HUES48 (cell line): Measurements from ENCODE around the gene ZIC2.
A peak's percentile ranks its signal among the peaks of the same experiment; 100 is the strongest.

ENCODE experiments used
- H3K27ac ChIP-seq: one replicate; pipeline ENCODE4 v1.7.0; 2013; ENCODE audit warnings: low read depth, low read length, inconsistent platforms
- H3K27me3 ChIP-seq: 2 replicates; pipeline ENCODE4 v1.6.1; 2013; ENCODE audit warnings: mild to moderate bottlenecking, low read length; ENCODE audit not compliant: control insufficient read depth, insufficient read depth
- H3K36me3 ChIP-seq: 2 replicates; pipeline ENCODE4 v1.6.1; 2013; ENCODE audit warnings: low read length; ENCODE audit not compliant: control insufficient read depth, insufficient read depth
- H3K4me1 ChIP-seq: 2 replicates; pipeline ENCODE4 v1.6.1; 2013; ENCODE audit warnings: mild to moderate bottlenecking, low read length; ENCODE audit not compliant: control insufficient read depth, insufficient read depth
- H3K4me3 ChIP-seq: 2 replicates; pipeline ENCODE4 v1.5.1; 2013; ENCODE audit warnings: mild to moderate bottlenecking, low read depth, low read length
- H3K9ac ChIP-seq: 2 replicates; pipeline ENCODE4 v1.6.1; 2013; ENCODE audit warnings: mild to moderate bottlenecking, low read depth, low read length, moderate library complexity
- H3K9me3 ChIP-seq: 2 replicates; pipeline ENCODE4 v1.6.1; 2013; ENCODE audit warnings: low read length; ENCODE audit not compliant: control insufficient read depth, insufficient read depth

The ZIC2 gene

DNA sequence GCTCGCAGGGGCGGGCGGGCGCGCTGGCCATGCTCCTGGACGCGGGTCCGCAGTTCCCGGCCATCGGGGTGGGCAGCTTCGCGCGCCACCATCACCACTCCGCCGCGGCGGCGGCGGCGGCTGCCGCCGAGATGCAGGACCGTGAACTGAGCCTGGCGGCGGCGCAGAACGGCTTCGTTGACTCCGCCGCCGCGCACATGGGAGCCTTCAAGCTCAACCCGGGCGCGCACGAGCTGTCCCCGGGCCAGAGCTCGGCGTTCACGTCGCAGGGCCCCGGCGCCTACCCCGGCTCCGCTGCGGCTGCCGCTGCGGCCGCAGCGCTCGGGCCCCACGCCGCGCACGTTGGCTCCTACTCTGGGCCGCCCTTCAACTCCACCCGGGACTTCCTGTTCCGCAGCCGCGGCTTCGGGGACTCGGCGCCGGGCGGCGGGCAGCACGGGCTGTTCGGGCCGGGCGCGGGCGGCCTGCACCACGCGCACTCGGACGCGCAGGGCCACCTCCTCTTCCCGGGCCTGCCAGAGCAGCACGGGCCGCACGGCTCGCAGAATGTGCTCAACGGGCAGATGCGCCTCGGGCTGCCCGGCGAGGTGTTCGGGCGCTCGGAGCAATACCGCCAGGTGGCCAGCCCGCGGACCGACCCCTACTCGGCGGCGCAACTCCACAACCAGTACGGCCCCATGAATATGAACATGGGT is 599 bp downstream of the ZIC2 start:
- Histone ChIP-seq H3K4me1 (peaks cover 32% of the 10 kb centered on the region), H3K36me3 (peaks cover 38% of the 10 kb centered on the region), H3K9ac (peak overlapping the region; percentile 89), H3K27ac (peak overlapping the region; percentile 98), H3K27me3 (peaks cover 61% of the 10 kb centered on the region), H3K4me3 (peak overlapping the region; percentile 88), H3K9me3 (no peaks in the 10 kb centered on the region)

DNA sequence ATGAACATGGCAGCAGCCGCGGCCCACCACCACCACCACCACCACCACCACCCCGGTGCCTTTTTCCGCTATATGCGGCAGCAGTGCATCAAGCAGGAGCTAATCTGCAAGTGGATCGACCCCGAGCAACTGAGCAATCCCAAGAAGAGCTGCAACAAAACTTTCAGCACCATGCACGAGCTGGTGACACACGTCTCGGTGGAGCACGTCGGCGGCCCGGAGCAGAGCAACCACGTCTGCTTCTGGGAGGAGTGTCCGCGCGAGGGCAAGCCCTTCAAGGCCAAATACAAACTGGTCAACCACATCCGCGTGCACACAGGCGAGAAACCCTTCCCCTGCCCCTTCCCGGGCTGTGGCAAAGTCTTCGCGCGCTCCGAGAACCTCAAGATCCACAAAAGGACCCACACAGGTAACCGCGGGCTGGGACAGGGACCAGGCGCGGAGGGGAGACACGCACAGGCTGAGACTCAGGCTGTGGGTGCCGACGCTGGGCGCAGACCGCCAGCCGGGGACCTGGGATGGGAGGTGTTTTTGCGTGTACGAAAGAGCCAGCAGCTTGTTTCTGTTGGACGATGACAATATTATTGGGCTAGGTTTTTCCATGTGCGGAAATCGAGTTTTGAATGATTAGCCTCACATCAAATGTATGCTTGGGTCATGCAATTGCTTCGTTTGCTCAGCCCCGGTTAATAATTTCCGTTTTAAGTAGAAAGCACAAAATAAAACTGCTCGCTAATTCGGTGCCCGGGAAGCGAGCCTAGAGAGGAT is 1.3 kb downstream of the ZIC2 start:
- Histone ChIP-seq H3K9ac (peak overlapping the region; percentile 89), H3K27ac (peak overlapping the region; percentile 98), H3K4me1 (peaks cover 34% of the 10 kb centered on the region), H3K4me3 (peak overlapping the region; percentile 88), H3K27me3 (peaks cover 61% of the 10 kb centered on the region), H3K9me3 (no peaks in the 10 kb centered on the region), H3K36me3 (peaks cover 38% of the 10 kb centered on the region)

DNA sequence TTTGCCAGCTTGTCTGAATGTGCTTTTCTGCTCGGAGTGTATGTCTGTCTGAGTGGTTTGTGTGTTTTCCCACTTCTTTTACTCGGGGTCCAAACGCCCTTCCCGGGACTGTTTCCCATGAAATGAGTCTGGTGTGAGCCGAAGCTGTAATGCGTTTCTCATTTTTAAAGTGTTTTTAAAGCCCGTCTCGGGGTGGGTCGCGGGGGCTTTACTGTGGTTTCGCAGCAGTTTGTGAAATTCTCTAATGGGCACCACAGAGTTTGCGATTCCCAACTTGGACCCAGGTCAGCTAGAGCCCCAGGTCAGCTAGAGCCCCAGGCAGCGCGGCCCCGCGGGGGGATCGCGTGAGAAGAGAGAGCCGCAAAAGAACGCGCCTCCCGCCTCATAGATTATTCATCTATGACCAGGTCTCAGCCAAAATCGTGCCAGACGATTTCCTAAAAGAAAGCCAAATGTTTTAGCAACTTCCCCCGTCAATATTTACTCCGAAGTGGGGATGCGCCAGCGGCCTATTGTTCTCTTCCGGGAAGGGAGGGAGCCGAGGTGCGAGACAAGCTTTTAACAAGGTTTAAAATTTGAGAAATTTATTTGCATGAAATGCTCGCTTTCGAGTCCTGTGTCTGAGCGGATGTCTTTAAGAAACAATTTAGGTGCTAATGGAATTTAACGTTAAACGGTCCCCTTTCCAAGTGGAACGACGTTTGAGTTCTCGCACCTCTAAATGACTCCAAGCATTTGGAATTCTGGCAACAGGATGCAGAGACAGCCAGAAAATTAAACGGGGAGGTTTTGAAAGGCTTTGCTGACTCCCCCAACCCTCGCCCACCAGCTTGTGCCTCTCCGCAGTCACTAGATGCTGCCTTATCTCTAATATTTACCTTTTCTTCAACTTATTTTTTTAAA is 2.2 kb downstream of the ZIC2 start:
- peaks cover 61% of the 10 kb centered on the region for H3K27me3 ChIP-seq
- peak overlapping the region; percentile 89 for H3K9ac ChIP-seq
- peak overlapping the region; percentile 88 for H3K4me3 ChIP-seq
- H3K9me3 ChIP-seq = no peaks in the 10 kb centered on the region
- peaks cover 31% of the 10 kb centered on the region for H3K4me1 ChIP-seq
- H3K27ac ChIP-seq = peak overlapping the region; percentile 98
- peaks cover 38% of the 10 kb centered on the region for H3K36me3 ChIP-seq

DNA sequence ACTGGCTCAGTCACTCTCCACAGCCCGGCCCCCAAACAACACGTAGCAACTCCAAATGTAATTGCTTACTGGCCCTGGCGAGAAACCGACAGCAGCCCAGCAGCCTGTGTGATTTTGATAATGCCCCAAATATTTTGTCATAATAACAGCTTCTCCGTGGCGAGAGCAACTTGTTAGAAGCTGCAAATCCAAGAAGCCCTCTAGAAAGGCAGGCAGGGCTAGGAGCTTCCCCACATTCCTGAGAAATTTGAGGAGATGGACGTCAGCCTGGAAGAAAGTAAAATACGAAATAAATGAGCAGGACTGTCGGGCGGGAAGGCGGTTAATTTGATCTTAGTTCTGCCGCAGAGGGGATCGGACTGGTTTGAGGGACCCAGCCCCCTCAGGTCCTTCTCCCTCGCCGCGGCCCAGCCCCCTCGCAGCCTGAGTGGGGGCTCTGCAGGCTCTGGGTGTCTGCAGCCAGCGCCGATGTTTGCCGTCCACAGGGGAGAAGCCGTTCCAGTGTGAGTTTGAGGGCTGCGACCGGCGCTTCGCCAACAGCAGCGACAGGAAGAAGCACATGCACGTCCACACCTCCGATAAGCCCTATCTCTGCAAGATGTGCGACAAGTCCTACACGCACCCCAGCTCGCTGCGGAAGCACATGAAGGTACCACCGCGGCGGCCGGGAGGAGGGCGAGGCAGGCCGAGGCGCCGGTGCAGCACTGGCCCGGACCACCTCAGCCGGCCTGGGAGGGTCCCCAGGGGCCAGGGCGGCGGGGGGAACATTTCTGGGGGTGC is 3.1 kb downstream of the ZIC2 start:
- Histone ChIP-seq H3K4me1 (peaks cover 33% of the 10 kb centered on the region), H3K27ac (peak overlapping the region; percentile 98), H3K9ac (peak overlapping the region; percentile 89), H3K27me3 (peaks cover 68% of the 10 kb centered on the region), H3K4me3 (peak overlapping the region; percentile 88), H3K9me3 (no peaks in the 10 kb centered on the region), H3K36me3 (peaks cover 38% of the 10 kb centered on the region)

DNA sequence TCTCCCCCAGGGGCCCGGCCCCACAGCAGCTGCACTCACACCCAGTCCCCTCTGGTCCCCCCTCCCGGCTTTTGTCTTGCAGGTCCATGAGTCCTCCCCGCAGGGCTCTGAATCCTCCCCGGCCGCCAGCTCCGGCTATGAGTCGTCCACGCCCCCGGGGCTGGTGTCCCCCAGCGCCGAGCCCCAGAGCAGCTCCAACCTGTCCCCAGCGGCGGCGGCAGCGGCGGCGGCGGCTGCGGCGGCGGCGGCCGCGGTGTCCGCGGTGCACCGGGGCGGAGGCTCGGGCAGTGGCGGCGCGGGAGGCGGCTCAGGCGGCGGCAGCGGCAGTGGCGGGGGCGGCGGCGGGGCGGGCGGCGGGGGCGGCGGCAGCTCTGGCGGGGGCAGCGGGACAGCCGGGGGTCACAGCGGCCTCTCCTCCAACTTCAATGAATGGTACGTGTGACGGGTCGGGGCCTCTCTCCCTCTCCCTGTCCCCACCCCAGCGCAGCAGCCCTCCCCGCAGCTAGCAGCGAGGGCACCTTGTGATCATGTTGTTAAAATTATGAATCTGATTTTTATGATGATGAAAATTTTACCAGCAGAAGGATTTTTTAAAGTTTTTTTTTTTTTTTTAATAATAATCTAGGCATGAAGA is 3.8 kb downstream of the ZIC2 start:
- Histone ChIP-seq H3K9ac (peak overlapping the region; percentile 89; the same call in 1 of the 2 replicates), H3K27ac (peak overlapping the region; percentile 98), H3K27me3 (peaks cover 75% of the 10 kb centered on the region), H3K4me3 (peak overlapping the region; percentile 88), H3K36me3 (peaks cover 38% of the 10 kb centered on the region), H3K9me3 (no peaks in the 10 kb centered on the region), H3K4me1 (peaks cover 39% of the 10 kb centered on the region)

DNA sequence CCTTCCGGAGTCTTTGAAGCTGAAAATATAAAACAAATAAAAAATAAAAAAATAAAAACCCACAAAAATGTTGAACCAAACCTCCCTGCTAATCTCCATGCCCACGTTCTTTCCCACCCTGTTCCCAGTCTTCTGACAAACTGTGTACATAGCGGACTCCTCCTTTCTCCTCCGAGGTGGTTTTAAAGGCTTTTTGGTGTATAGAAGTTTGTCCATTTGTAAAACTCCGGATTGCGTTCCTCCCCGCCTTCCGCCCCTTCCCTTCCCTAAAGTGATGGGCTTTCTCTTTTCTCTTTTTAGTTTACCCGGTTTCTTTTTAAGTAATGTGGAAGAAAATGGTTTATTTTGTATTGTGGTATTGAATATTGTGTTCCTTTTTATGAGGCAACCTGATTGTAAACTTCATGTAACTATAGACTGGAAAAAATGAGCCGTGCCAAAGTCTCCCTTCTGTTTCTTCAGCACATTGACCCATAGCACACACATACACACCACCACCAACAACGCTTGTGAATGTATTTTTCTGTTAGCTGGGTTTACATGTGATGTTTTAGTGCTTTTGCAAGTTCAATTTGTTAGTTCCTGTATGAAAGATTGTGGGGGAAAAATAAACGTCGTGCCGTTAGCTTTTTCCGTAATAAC is 4.4 kb downstream of the ZIC2 start:
- Histone ChIP-seq H3K9me3 (no peaks in the 10 kb centered on the region), H3K4me1 (peaks cover 43% of the 10 kb centered on the region), H3K9ac (peak overlapping the region; percentile 39), H3K27ac (peak overlapping the region; percentile 71), H3K4me3 (peak overlapping the region; percentile 56), H3K36me3 (peaks cover 38% of the 10 kb centered on the region), H3K27me3 (peaks cover 82% of the 10 kb centered on the region)

DNA sequence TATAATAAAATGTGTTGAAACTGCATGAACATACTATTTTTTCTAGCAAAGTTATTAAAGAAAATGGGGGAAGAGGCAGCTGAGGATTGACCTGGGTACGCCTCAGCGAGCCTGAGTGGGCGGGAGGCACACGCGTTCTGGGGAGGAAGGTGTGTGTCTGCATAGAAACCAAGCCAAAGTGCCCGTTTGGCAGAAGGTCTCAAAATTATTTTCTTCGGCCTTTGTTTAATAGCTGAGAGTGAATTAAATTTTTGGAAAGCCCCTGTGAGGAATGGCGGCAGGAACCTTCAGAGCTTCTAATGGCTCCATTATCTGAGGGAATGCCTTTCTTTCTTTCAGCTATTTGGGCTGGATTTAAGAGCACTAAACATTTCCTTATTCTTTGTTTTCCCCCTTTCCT is 5.2 kb downstream of the ZIC2 start:
- no peak overlapping the region for H3K9ac ChIP-seq
- no peaks in the 10 kb centered on the region for H3K9me3 ChIP-seq
- H3K36me3 ChIP-seq = peaks cover 38% of the 10 kb centered on the region
- H3K4me1 ChIP-seq = peaks cover 49% of the 10 kb centered on the region
- H3K27me3 ChIP-seq = peaks cover 89% of the 10 kb centered on the region
- H3K27ac ChIP-seq = peak overlapping the region; percentile 71
- H3K4me3 ChIP-seq = peak overlapping the region; percentile 56

DNA sequence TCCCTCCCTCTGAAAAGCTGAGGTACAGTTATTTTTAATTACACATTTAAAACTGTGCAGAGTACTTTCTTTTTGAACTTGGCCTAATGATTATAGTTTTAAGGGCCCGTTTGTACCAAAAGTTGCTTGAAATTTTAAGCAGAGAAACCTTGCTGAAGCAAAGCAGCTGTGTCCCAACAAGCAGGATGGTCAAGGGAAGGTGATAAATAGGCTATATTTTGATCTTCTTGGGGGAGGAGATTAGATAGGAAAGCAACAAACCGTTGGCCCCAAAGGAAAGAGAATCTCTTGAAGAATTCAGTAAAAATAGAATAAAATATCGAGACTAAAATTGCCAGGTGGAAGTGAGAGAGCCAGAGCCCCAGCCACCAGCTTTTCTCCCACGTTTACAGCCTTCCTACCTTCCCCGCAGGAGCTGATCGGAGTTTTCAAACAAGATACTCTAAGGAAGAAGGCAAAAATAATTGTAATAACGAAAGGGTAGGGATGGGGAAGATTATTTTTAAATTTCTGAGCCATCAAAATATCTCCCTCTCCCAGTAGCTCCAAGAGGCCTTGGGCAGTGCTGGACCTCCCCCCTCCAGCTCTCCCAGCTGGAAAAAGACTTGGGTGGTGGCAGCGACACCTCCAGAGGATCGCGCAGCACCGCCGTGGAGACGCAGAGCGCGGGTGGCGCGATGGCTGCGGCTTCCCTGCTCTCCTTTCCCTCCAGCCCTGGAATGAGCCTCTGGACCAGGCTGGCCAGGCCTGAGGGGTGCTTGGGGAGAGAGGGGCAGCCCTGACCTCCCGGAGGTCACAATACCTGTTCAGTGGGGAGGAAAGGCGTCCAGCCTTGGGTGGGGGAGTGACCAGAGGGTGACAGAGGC is 5.8 kb downstream of the ZIC2 start:
- Histone ChIP-seq H3K4me3 (peak overlapping the region; percentile 56), H3K4me1 (peaks cover 56% of the 10 kb centered on the region), H3K9me3 (no peaks in the 10 kb centered on the region), H3K27ac (peak overlapping the region; percentile 71), H3K27me3 (peaks cover 94% of the 10 kb centered on the region), H3K9ac (no peak overlapping the region), H3K36me3 (peaks cover 38% of the 10 kb centered on the region)
